Aorta (tissue), 5 donors: ENCODE results near the gene SIT1. TPM values are rescaled to one million over a fixed set of nuclear protein-coding genes. Genes with fewer than 3 reads are reported as not detected.

Source experiments
- ATAC-seq: fragments of 200-7000 bp; cut with Tn5 transposase; one replicate; pipeline ENCODE4 v1.9.1; 2022; ENCODE audit warnings: moderate library complexity; ENCODE audit not compliant: low FRiP score
- DNase-seq, 2 donors: peaks; one replicate each; pipeline ENCODE4 v3.0.0-alpha.2; 2020
- H3K27ac ChIP-seq, 2 donors: one replicate each; pipeline ENCODE4 v1.5.1; 2013; ENCODE audit warnings: low read length in 2 of 2, mild to moderate bottlenecking in 2 of 2, moderate library complexity in 2 of 2, control low read depth in 1 of 2, inconsistent platforms in 1 of 2, low read depth in 1 of 2
- H3K27me3 ChIP-seq, 2 donors: one replicate each; pipeline ENCODE4 v1.6.1; 2013; ENCODE audit warnings: control low read depth in 1 of 2, low read length in 1 of 2, mild to moderate bottlenecking in 1 of 2, moderate library complexity in 1 of 2; ENCODE audit not compliant: insufficient read depth in 2 of 2, control insufficient read depth in 1 of 2
- H3K36me3 ChIP-seq, 2 donors: one replicate each; pipeline ENCODE4 v1.6.1; 2013; ENCODE audit warnings: control low read depth in 1 of 2, low read length in 1 of 2, mild to moderate bottlenecking in 1 of 2; ENCODE audit not compliant: insufficient read depth in 2 of 2, control insufficient read depth in 1 of 2
- H3K4me1 ChIP-seq, 2 donors: one replicate each; pipeline ENCODE4 v1.6.1; 2013; ENCODE audit warnings: low read length in 2 of 2, control low read depth in 1 of 2, mild to moderate bottlenecking in 1 of 2, moderate library complexity in 1 of 2; ENCODE audit not compliant: insufficient read depth in 2 of 2, control insufficient read depth in 1 of 2
- H3K4me3 ChIP-seq, 2 donors: one replicate each; pipeline ENCODE4 v1.5.1; 2013; ENCODE audit warnings: low read length in 2 of 2, control low read depth in 1 of 2, mild to moderate bottlenecking in 1 of 2
- H3K9me3 ChIP-seq: one replicate; pipeline ENCODE4 v1.6.1; 2013; ENCODE audit warnings: mild to moderate bottlenecking, low read length; ENCODE audit not compliant: control insufficient read depth
- WGBS, 2 donors: extraction: QIAGEN DNeasy Blood & Tissue Kit; methylation state at CpG; one replicate each; pipeline ENCODE4 v1.1.7; 2013; 5-methylcytosine and 5-hydroxymethylcytosine counted together
- intact Hi-C, 2 donors: fragments of 100-400 bp; cut with DNase I; formaldehyde crosslinking; loops; one replicate each; pipeline versions ENCODE4 v1.14.2 to v1.15.0; 2022
- polyA plus RNA-seq, 2 donors: library from polyadenylated mRNA; stranded (reverse); fragments of 200-250 nt; gene quantifications; one replicate each; pipeline ENCODE4 v1.2.3, GENCODE V29; 2013
- total RNA-seq, 2 donors: library from RNA; stranded (reverse); fragmentation: NEBNext Ultra II Directional; extraction: Animal tissue kit (Norgen Biotek cat#: 25700); gene quantifications; one replicate each; pipeline ENCODE4 v1.2.1, GENCODE V29; 2021
- donor health status: healthy with polysubstance abuse.
- donor health status: Bipolar disorder and iron deficiency.
- donor health status: DM: no; HTN: no; CAD: no.
- donor health status: DM: no; HTN: no; CAD: no.
- donor health status: DM: yes; HTN: yes; CAD: no.

The SIT1 gene
- total and polyA plus RNA-seq, 4 donors = 0.65 to 1.3 (median 1.1) TPM

- ATAC-seq (peak; percentile 79), DNase-seq (peak; percentile 92 to 98)
- Histone ChIP-seq H3K27me3 (no peaks in the 10 kb centered on the region), H3K9me3 (no peaks in the 10 kb centered on the region), H3K4me3 (peak overlapping the region; percentile 44 to 95), H3K27ac (peak overlapping the region; percentile 76 to 100), H3K4me1 (no peaks in the 10 kb centered on the region), H3K36me3 (no peaks in the 10 kb centered on the region)
- intact Hi-C loops = loop anchor here in 1 of 2 donors (2.0 kb wide), 1 partner anchor 38 kb away; no protein-coding TSS in a partner anchor
- 0 to 1% methylated on average over 55 to 61 of the region's 61 CpGs for WGBS, 2 donors
Measured at GRCh38 chr9:35690614-35691333, 40.0 kb upstream of the SIT1 start.

GRCh38 chr9:35690294-35690613 lies 39.5 kb upstream of the SIT1 start:
- ATAC-seq (no peak), DNase-seq (no peak)
- intact Hi-C loops = loop anchor here in 1 of 2 donors (2.0 kb wide), 1 partner anchor 39 kb away; no protein-coding TSS in a partner anchor
- H3K27me3 ChIP-seq = no peaks in the 10 kb centered on the region
- H3K4me1 ChIP-seq = no peaks in the 10 kb centered on the region
- H3K27ac ChIP-seq = peak overlapping the region; percentile 73 to 97
- H3K36me3 ChIP-seq = peaks cover 0 to 2% of the 10 kb centered on the region in 2 donors
- peak overlapping the region; percentile 44 to 95 for H3K4me3 ChIP-seq
- WGBS, 2 donors = 0 to 1% methylated on average over 21 of the region's 21 CpGs
- H3K9me3 ChIP-seq = no peaks in the 10 kb centered on the region

- ATAC-seq = peak; percentile 83
- H3K36me3 ChIP-seq = peaks cover 0 to 8% of the 10 kb centered on the region in 2 donors
- no peaks in the 10 kb centered on the region for H3K9me3 ChIP-seq
- no peaks in the 10 kb centered on the region for H3K27me3 ChIP-seq
- H3K4me1 ChIP-seq = no peaks in the 10 kb centered on the region
- H3K4me3 ChIP-seq = peak within 1 kb of the TSS; percentile 91 to 95
- intact Hi-C loops = loop anchor here in 1 of 2 donors (2.0 kb wide), 2 partner anchors 29 to 39 kb away; no protein-coding TSS in a partner anchor
- 2 to 4% methylated on average over 44 to 61 of the region's 61 CpGs for WGBS, 2 donors
- peak within 1 kb of the TSS; percentile 83 to 100 for H3K27ac ChIP-seq
- peak; percentile 90 to 96 for DNase-seq
Measured at GRCh38 chr9:35689542-35690293, 39.0 kb upstream of the SIT1 start, which contains the start of gene TPM2. Gene TPM2, minus strand, starts transcription at chr9:35689925. Its CDS starts 108 bp downstream, at chr9:35689817.

- H3K36me3 ChIP-seq = peaks cover 0 to 17% of the 10 kb centered on the region in 2 donors
- no peaks in the 10 kb centered on the region for H3K27me3 ChIP-seq
- DNase-seq = no peak
- intact Hi-C loops = loop anchor here in 1 of 2 donors (2.0 kb wide), 1 partner anchor 28 kb away; no protein-coding TSS in a partner anchor
- no peak for ATAC-seq
- peak overlapping the region; percentile 91 to 95 for H3K4me3 ChIP-seq
- H3K4me1 ChIP-seq = no peaks in the 10 kb centered on the region
- WGBS, 2 donors = 3 to 6% methylated on average over 12 of the region's 12 CpGs
- no peaks in the 10 kb centered on the region for H3K9me3 ChIP-seq
- peak overlapping the region; percentile 83 to 87 for H3K27ac ChIP-seq
Measured at GRCh38 chr9:35688558-35689541, 38.1 kb upstream of the SIT1 start.

- intact Hi-C loops = loop anchor here (2.0 kb wide), 2 partner anchors 27 to 41 kb away; no protein-coding TSS in a partner anchor
- no peak for ATAC-seq
- Histone ChIP-seq H3K27me3 (no peaks in the 10 kb centered on the region), H3K9me3 (no peaks in the 10 kb centered on the region), H3K36me3 (peaks cover 0 to 22% of the 10 kb centered on the region in 2 donors), H3K4me1 (no peaks in the 10 kb centered on the region), H3K27ac (peak overlapping the region in 1 of 2 donors; percentile 87), H3K4me3 (peak overlapping the region; percentile 91 to 95)
- WGBS, 2 donors = 3 to 7% methylated on average over 2 of the region's 2 CpGs
- no peak for DNase-seq
Measured at GRCh38 chr9:35687972-35688557, 37.3 kb upstream of the SIT1 start.

GRCh38 chr9:35687306-35687705 lies 36.6 kb upstream of the SIT1 start:
- no peak for DNase-seq
- H3K4me3 ChIP-seq = peak overlapping the region; percentile 91 to 95
- intact Hi-C loops = loop anchor here in 1 of 2 donors (2.0 kb wide), 1 partner anchor 41 kb away; no protein-coding TSS in a partner anchor
- ATAC-seq = no peak
- WGBS, 2 donors = 4 to 11% methylated on average over 2 of the region's 2 CpGs
- peak overlapping the region in 1 of 2 donors; percentile 6 for H3K27ac ChIP-seq
- no peaks in the 10 kb centered on the region for H3K9me3 ChIP-seq
- no peaks in the 10 kb centered on the region for H3K4me1 ChIP-seq
- no peaks in the 10 kb centered on the region for H3K27me3 ChIP-seq
- H3K36me3 ChIP-seq = peaks cover 0 to 26% of the 10 kb centered on the region in 2 donors

- 5 to 9% methylated on average over 11 of the region's 11 CpGs for WGBS, 2 donors
- DNase-seq (no peak), ATAC-seq (no peak)
- Histone ChIP-seq H3K4me1 (no peaks in the 10 kb centered on the region), H3K4me3 (peak overlapping the region; percentile 91 to 95), H3K27ac (peak overlapping the region; percentile 23 to 65), H3K36me3 (peaks cover 0 to 26% of the 10 kb centered on the region in 2 donors), H3K9me3 (no peaks in the 10 kb centered on the region), H3K27me3 (no peaks in the 10 kb centered on the region)
- intact Hi-C loops = loop anchor here in 1 of 2 donors (2.0 kb wide), 1 partner anchor 42 kb away; no protein-coding TSS in a partner anchor
Measured at GRCh38 chr9:35686222-35687203, 35.8 kb upstream of the SIT1 start.
